Memory B cell (primary cell): Measurements from ENCODE around the gene FBH1.
A peak's percentile ranks its signal among the peaks of the same experiment; 100 is the strongest.

ENCODE experiments used
- ATAC-seq: fragments of 150-1000 bp; cut with Tn5 transposase; 2 replicates; pipeline ENCODE4 v1.10.0; 2021; ENCODE audit warnings: low read depth, mild to moderate bottlenecking, moderate library complexity
- DNase-seq, 2 donors: peaks; one replicate each; pipeline ENCODE4 v3.0.0; 2022; ENCODE audit warnings: low spot score in 2 of 2
- H3K27ac Mint-ChIP-seq: one replicate; pipeline ENCODE4 v1.8.0; 2022; ENCODE audit warnings: mild to moderate bottlenecking, moderate library complexity, mixed read lengths
- H3K27me3 Mint-ChIP-seq: one replicate; pipeline ENCODE4 v1.8.0; 2022; ENCODE audit warnings: mixed read lengths
- H3K36me3 Mint-ChIP-seq: one replicate; pipeline ENCODE4 v1.8.0; 2022; ENCODE audit warnings: mild to moderate bottlenecking, mixed read lengths
- H3K4me1 Mint-ChIP-seq: one replicate; pipeline ENCODE4 v1.8.0; 2022; ENCODE audit warnings: mixed read lengths
- H3K4me3 Mint-ChIP-seq: one replicate; pipeline ENCODE4 v1.8.0; 2022; ENCODE audit warnings: mild to moderate bottlenecking, moderate library complexity, mixed read lengths
- H3K9me3 Mint-ChIP-seq: one replicate; pipeline ENCODE4 v1.8.0; 2022; ENCODE audit warnings: mixed read lengths

The FBH1 gene

GRCh38 chr10:5970066-5970465, 80.0 kb downstream of the FBH1 start:
- Mint-ChIP-seq H3K4me1 (peaks cover 24% of the 10 kb centered on the region), H3K4me3 (no peak overlapping the region), H3K27ac (peak overlapping the region; percentile 37), H3K9me3 (no peaks in the 10 kb centered on the region), H3K36me3 (peaks cover 2% of the 10 kb centered on the region), H3K27me3 (no peaks in the 10 kb centered on the region)
- no peak for ATAC-seq
- DNase-seq, result no peak

DNA sequence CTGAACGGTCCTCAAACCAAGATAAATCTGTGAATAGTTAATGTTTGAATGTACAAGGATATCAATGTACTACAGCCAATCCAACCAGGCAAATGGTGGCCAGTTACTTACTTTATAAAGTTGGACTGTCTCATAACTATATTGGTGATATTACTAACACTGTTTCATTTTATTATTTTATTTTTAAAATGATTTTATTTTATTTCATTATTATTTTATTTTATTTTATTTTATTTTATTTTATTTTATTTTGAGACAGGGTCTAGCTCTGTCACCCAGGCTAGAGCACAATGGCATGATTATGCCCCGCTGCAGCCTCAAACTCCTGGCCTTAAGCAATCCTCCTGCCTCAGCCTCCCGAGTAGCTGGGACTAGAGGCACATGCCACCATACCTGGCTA, 80.5 kb downstream of the FBH1 start:
- no peak for DNase-seq
- Mint-ChIP-seq H3K27ac (peak overlapping the region; percentile 80), H3K9me3 (no peaks in the 10 kb centered on the region), H3K27me3 (no peaks in the 10 kb centered on the region), H3K4me1 (peaks cover 29% of the 10 kb centered on the region), H3K36me3 (peaks cover 2% of the 10 kb centered on the region), H3K4me3 (peak overlapping the region; percentile 43)
- no peak for ATAC-seq

- Mint-ChIP-seq H3K36me3 (peaks cover 2% of the 10 kb centered on the region), H3K4me1 (peaks cover 35% of the 10 kb centered on the region), H3K9me3 (no peaks in the 10 kb centered on the region), H3K27ac (peak overlapping the region; percentile 80), H3K4me3 (peak overlapping the region; percentile 80), H3K27me3 (no peaks in the 10 kb centered on the region)
- no peak for DNase-seq
- peak; percentile 14 for ATAC-seq
These were observed 81.3 kb downstream of the FBH1 start for GRCh38 chr10:5971315-5971832.

DNA sequence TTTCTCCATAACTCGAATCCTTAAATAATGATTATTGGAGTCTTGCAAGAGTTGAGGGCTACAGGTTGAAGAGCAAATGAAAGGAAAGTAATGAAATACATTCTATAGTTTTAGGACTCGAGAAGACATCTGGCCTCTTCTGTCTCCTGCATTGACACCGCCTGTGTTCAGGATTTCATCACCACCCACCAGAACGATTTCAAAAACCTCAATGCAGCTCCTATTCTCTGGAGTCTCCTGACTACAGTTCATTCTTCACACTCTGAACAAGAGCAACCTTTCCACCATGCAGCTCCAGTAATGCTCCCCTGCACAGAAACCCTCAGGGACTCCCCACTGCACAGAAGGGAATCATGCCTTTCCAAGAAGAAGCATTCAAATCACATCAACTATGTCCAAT, 81.8 kb downstream of the FBH1 start:
- Mint-ChIP-seq H3K9me3 (no peaks in the 10 kb centered on the region), H3K4me1 (peaks cover 37% of the 10 kb centered on the region), H3K27me3 (no peaks in the 10 kb centered on the region), H3K4me3 (peak overlapping the region; percentile 80), H3K36me3 (peaks cover 1% of the 10 kb centered on the region), H3K27ac (peak overlapping the region; percentile 80)
- ATAC-seq (no peak), DNase-seq (no peak)

- Mint-ChIP-seq H3K4me3 (no peak overlapping the region), H3K36me3 (no peaks in the 10 kb centered on the region), H3K9me3 (no peaks in the 10 kb centered on the region), H3K4me1 (peaks cover 37% of the 10 kb centered on the region), H3K27me3 (no peaks in the 10 kb centered on the region), H3K27ac (peak overlapping the region; percentile 50)
- no peak for DNase-seq
- no peak for ATAC-seq
These were observed 83.0 kb downstream of the FBH1 start for GRCh38 chr10:5973069-5973468.

GRCh38 chr10:5975641-5976473, 85.8 kb downstream of the FBH1 start:
- Mint-ChIP-seq H3K9me3 (no peaks in the 10 kb centered on the region), H3K4me3 (peak overlapping the region; percentile 94), H3K4me1 (peaks cover 30% of the 10 kb centered on the region), H3K36me3 (no peaks in the 10 kb centered on the region), H3K27ac (peak overlapping the region; percentile 93), H3K27me3 (no peaks in the 10 kb centered on the region)
- ATAC-seq (peak; percentile 75), DNase-seq (peak; percentile 45 to 68)

DNA sequence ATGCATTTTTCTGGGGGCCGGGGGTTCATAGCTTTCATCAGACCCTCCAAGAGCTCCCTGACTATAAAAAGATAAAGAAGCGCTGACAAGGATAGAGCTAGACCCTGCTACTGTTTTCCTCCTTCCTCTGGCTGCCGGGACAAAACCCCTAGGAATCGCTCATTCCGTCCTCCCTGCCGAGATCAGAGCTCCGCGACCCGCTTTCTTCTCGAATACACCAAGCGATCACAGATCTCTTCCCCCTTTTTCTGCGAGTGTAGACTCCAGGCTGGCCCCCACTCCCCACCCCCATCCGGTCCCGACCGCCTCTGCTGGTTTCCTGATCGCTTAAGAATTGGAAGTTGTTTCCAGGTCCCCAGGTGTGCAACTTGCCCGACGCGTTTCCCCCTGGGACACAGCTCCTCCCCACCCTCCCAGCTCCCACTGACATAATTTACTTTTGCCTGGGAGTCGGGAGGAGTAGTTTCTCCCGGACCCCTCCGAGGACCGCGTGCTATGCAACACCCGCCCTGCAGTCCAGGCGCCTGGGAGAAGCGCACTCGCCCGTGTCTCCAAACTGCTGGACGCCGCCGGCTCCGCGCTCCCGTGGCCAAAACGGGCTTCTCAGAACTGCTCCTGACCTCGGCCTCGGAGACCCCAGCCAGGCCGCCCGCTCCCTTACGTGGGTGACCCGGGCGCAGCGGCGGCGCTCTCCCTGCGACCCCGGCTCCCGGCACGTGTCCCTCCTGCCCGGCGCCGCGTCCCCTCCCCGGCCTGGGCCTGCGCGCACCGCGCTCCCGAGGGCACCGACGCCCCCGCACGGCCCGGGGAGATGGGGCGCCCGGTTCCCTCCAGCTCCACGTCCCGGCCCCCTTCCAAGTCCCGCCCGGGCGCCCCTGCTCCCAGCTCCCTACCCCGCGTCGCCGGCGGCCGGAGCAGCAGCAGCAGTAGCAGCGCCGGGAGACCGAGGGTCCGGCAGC, 86.7 kb downstream of the FBH1 start:
- peak; percentile 9 to 35 for DNase-seq
- H3K36me3 Mint-ChIP-seq, result no peaks in the 10 kb centered on the region

GRCh38 chr10:5977471-5978229, 87.6 kb downstream of the FBH1 start, which contains the start of gene IL15RA:
IL15RA (minus strand) TSS chr10:5977543; CDS start chr10:5977492, 51 bp downstream.
- DNase-seq (peak; percentile 66 to 76), ATAC-seq (peak; percentile 66)
- peak within 1 kb of the TSS; percentile 94 for H3K4me3 Mint-ChIP-seq
- no peaks in the 10 kb centered on the region for H3K36me3 Mint-ChIP-seq
- no peaks in the 10 kb centered on the region for H3K27me3 Mint-ChIP-seq
- H3K9me3 Mint-ChIP-seq, result no peaks in the 10 kb centered on the region
- H3K27ac Mint-ChIP-seq, result peak within 1 kb of the TSS; percentile 93
- peaks cover 20% of the 10 kb centered on the region for H3K4me1 Mint-ChIP-seq

More for the DNA sequence above, 86.7 kb downstream of the FBH1 start:
- Mint-ChIP-seq H3K27ac (peak overlapping the region; percentile 93), H3K4me3 (peak overlapping the region; percentile 94), H3K9me3 (no peaks in the 10 kb centered on the region), H3K4me1 (peaks cover 24% of the 10 kb centered on the region), H3K27me3 (no peaks in the 10 kb centered on the region)
- peak; percentile 1 for ATAC-seq

DNA sequence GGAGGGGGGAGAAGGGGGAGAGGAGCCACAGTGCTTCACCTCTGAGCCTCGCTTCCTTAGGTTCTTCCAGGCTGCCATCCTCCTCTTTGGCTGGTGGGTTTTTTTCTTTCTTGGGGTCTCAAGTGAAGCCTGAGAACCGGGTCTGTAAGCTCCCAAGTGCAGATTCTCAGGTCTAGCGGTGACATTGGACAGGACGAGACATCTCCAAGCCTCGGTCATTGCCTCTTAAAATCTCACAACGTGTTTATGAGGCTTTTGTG, 88.1 kb downstream of the FBH1 start:
- H3K27me3 Mint-ChIP-seq, result no peaks in the 10 kb centered on the region
- H3K9me3 Mint-ChIP-seq, result no peaks in the 10 kb centered on the region
- peaks cover 18% of the 10 kb centered on the region for H3K4me1 Mint-ChIP-seq
- no peaks in the 10 kb centered on the region for H3K36me3 Mint-ChIP-seq
- DNase-seq, result no peak
- H3K27ac Mint-ChIP-seq, result peak overlapping the region; percentile 87
- ATAC-seq, result no peak
- peak overlapping the region; percentile 85 for H3K4me3 Mint-ChIP-seq

GRCh38 chr10:5981529-5981928, 91.5 kb downstream of the FBH1 start:
- Mint-ChIP-seq H3K36me3 (no peaks in the 10 kb centered on the region), H3K27ac (no peak overlapping the region), H3K27me3 (peaks cover 1% of the 10 kb centered on the region), H3K4me3 (no peak overlapping the region), H3K4me1 (peaks cover 3% of the 10 kb centered on the region), H3K9me3 (no peaks in the 10 kb centered on the region)
- ATAC-seq, result no peak
- DNase-seq, result no peak

GRCh38 chr10:5983774-5984173, 93.7 kb downstream of the FBH1 start:
- Mint-ChIP-seq H3K27ac (no peak overlapping the region), H3K4me1 (peaks cover 11% of the 10 kb centered on the region), H3K9me3 (no peaks in the 10 kb centered on the region), H3K27me3 (peaks cover 1% of the 10 kb centered on the region), H3K36me3 (no peaks in the 10 kb centered on the region), H3K4me3 (no peak overlapping the region)
- DNase-seq, result no peak
- no peak for ATAC-seq

DNA sequence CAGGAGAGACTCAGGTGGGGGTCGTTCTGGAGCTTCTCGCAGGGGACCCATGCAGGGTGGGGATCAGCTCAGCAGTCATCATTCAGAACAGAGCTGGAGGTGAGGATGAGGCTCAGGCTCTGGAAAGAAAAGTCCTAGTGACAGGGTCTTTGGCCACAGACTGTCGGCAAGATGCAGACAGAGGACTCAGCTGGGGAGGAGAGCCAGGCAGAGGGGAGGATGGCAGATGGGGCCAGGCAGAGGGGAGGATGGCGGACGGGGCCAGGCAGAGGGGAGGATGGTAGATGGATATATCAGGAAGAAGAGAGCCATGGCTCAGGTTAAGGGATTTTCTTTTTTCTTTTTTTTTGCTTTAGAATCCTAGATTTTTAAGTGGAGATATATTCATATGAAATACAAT, 95.0 kb downstream of the FBH1 start:
- no peaks in the 10 kb centered on the region for H3K9me3 Mint-ChIP-seq
- DNase-seq (no peak), ATAC-seq (no peak)
- no peak overlapping the region for H3K4me3 Mint-ChIP-seq
- no peaks in the 10 kb centered on the region for H3K36me3 Mint-ChIP-seq
- H3K27ac Mint-ChIP-seq, result no peak overlapping the region
- peaks cover 1% of the 10 kb centered on the region for H3K27me3 Mint-ChIP-seq
- peaks cover 9% of the 10 kb centered on the region for H3K4me1 Mint-ChIP-seq
